Measurements from ENCODE around the gene PGAP2.

- TF ChIP-seq CTCF (IDR thresholded peaks at IDR 0.05; ENCODE audit: insufficient read depth, low read length, poor library complexity, severe bottlenecking) (peak; percentile 99), EZH2phosphoT487 (conservative IDR thresholded peaks at IDR 0.05; ENCODE audit: low read length) (no peak)
These were observed 46.8 kb downstream of the PGAP2 start, which contains the start of gene STIM1 for GRCh38 chr11:3854977-3855807.
